Neuronal stem cell (in vitro differentiated cells): Measurements from ENCODE around the gene FCGR3A.
"Not testable (repeated sequence)": the region's sequence is repeated elsewhere in the genome, so short reads cannot be mapped to it uniquely, and the experiment has no call there.

ENCODE experiments used
- DNase-seq: peaks from one replicate; pipeline ENCODE4 v3.0.0-alpha.2; 2013; ENCODE audit warnings: low spot score
- H2AFZ ChIP-seq: one replicate; pipeline ENCODE4 v1.6.1; 2013; ENCODE audit warnings: mild to moderate bottlenecking, low read length, inconsistent platforms
- H2AK5ac ChIP-seq: 2 replicates; pipeline ENCODE4 v1.6.1; 2013; ENCODE audit warnings: low read depth, mild to moderate bottlenecking, inconsistent platforms, low read length, moderate library complexity, mixed read lengths
- H2BK120ac ChIP-seq: 2 replicates; pipeline ENCODE4 v1.6.1; 2013; ENCODE audit warnings: low read depth, mild to moderate bottlenecking, inconsistent platforms, low read length, moderate library complexity, mixed read lengths
- H2BK12ac ChIP-seq: one replicate; pipeline ENCODE4 v1.6.1; 2013; ENCODE audit warnings: low read length, inconsistent platforms
- H2BK15ac ChIP-seq: 2 replicates; pipeline ENCODE4 v1.6.1; 2013; ENCODE audit warnings: mild to moderate bottlenecking, low read length, inconsistent platforms, mixed read lengths
- H2BK5ac ChIP-seq: one replicate; pipeline ENCODE4 v1.6.1; 2013; ENCODE audit warnings: inconsistent platforms, mild to moderate bottlenecking, low read length, moderate library complexity
- H3K14ac ChIP-seq: one replicate; pipeline ENCODE4 v1.6.1; 2013; ENCODE audit warnings: low read length, inconsistent platforms
- H3K18ac ChIP-seq: 2 replicates; pipeline ENCODE4 v1.6.1; 2013; ENCODE audit warnings: low read length, inconsistent platforms
- H3K23ac ChIP-seq: 2 replicates; pipeline ENCODE4 v1.6.1; 2013; ENCODE audit warnings: low read depth, mild to moderate bottlenecking, mixed read lengths, low read length, inconsistent platforms; ENCODE audit not compliant: poor library complexity
- H3K27ac ChIP-seq: replicated peaks from 3 replicates; pipeline ENCODE4 v1.5.1; 2013; ENCODE audit warnings: low read length, inconsistent platforms
- H3K27me3 ChIP-seq, 3 experiments: 2 replicates each; pipeline ENCODE4 v1.6.1; 2013; ENCODE audit warnings: low read length in 3 of 3, mild to moderate bottlenecking in 2 of 3, inconsistent platforms in 1 of 3, low read depth in 1 of 3, mixed read lengths in 1 of 3, moderate library complexity in 1 of 3; ENCODE audit not compliant: control insufficient read depth in 3 of 3, insufficient read depth in 3 of 3
- H3K36me3 ChIP-seq, 2 donors: replicated peaks in 1 of 2; 2 replicates each; pipeline ENCODE4 v1.6.1; 2013; ENCODE audit warnings: low read length in 2 of 2; ENCODE audit not compliant: control insufficient read depth in 2 of 2, insufficient read depth in 2 of 2
- H3K4ac ChIP-seq: 2 replicates; pipeline ENCODE4 v1.6.1; 2013; ENCODE audit warnings: inconsistent platforms, mild to moderate bottlenecking, low read length, moderate library complexity
- H3K4me1 ChIP-seq, 2 donors: 1 replicate in 1 of 2; 2 replicates in 1 of 2; pipeline ENCODE4 v1.6.1; 2013; ENCODE audit warnings: low read length in 2 of 2, low read depth in 1 of 2; ENCODE audit not compliant: control insufficient read depth in 2 of 2, insufficient read depth in 1 of 2
- H3K4me2 ChIP-seq: one replicate; pipeline ENCODE4 v1.6.1; 2013; ENCODE audit warnings: mild to moderate bottlenecking, low read length, inconsistent platforms; ENCODE audit not compliant: insufficient read depth, poor library complexity, severe bottlenecking
- H3K4me3 ChIP-seq, 2 donors: 2 replicates each; pipeline ENCODE4 v1.5.1; 2013; ENCODE audit warnings: low read length in 2 of 2, mild to moderate bottlenecking in 2 of 2, inconsistent platforms in 1 of 2, moderate library complexity in 1 of 2
- H3K79me1 ChIP-seq: one replicate; pipeline ENCODE4 v1.6.1; 2013; ENCODE audit warnings: low read depth, mild to moderate bottlenecking, inconsistent platforms, low read length, moderate library complexity
- H3K9ac ChIP-seq: one replicate; pipeline ENCODE4 v1.6.1; 2013; ENCODE audit warnings: mild to moderate bottlenecking, low read depth, low read length, inconsistent platforms; ENCODE audit not compliant: poor library complexity
- H3K9me3 ChIP-seq, 2 donors: replicated peaks in 1 of 2; 2 replicates each; pipeline versions ENCODE3 to v1.6.1; 2013; ENCODE audit warnings: low read length in 2 of 2, mild to moderate bottlenecking in 2 of 2, inconsistent platforms in 1 of 2, low read depth in 1 of 2, mixed read lengths in 1 of 2, moderate library complexity in 1 of 2; ENCODE audit not compliant: control insufficient read depth in 2 of 2, insufficient read depth in 1 of 2
- H4K8ac ChIP-seq: one replicate; pipeline ENCODE4 v1.6.1; 2013; ENCODE audit warnings: low read depth, mild to moderate bottlenecking, inconsistent platforms, low read length, moderate library complexity
- H4K91ac ChIP-seq: one replicate; pipeline ENCODE4 v1.6.1; 2013; ENCODE audit warnings: low read length, low read depth, mild to moderate bottlenecking, inconsistent platforms; ENCODE audit not compliant: poor library complexity
- WGBS, 2 donors: extraction: QIAGEN DNeasy Blood & Tissue Kit; methylation state at CpG; one replicate each; pipeline ENCODE4 v1.1.7; 2013; ENCODE audit warnings: missing lambda C conversion rate in 2 of 2, mixed read lengths in 1 of 2; ENCODE audit not compliant: insufficient read length in 2 of 2, insufficient replicate concordance in 1 of 2; ENCODE audit errors: extremely low coverage in 2 of 2; 5-methylcytosine and 5-hydroxymethylcytosine counted together

The FCGR3A gene

DNA sequence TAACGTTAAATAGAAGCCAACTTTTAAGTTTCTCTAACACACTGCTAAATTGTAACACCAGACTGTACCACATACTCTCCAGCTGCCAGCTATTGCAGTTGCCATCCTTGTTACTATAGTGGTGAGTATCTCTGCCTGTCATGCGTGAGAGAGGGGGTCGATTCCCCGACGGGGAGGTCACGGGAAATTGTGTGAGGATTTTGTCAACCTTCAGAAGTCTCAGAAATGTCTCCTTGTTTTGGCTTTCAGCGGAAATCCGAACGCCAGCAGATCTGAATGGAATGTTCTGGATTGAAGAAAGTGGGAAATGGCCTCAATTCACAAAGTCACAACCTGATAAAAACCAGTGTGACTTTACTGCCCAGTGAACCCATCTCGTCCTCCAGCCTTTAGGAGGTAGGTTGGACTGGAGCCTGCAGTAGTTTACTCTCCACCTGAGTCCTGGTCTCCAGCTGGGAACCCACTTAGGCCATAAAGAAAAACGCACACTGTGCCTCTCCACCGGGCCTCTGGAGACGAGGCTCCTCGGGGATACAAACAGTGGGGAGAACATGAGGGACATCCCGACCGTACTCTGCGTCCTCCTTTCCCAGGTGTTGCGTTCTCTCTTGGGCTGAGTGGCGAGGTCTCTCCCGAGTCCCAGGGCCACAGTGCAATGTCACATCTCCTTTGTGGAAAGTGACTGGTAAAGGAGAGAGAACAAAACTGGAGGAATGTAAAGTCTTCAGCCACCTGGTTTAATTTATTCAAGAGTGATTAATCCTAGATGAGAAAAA lies 26.4 kb downstream of the FCGR3A start:
- DNase-seq, H3K4ac ChIP-seq, H2BK120ac ChIP-seq, H3K14ac ChIP-seq, H3K18ac ChIP-seq, H3K4me1 ChIP-seq, H3K9ac ChIP-seq, H2AFZ ChIP-seq, H3K4me2 ChIP-seq, H3K4me3 ChIP-seq, H3K9me3 ChIP-seq, H2AK5ac ChIP-seq, H3K36me3 ChIP-seq, H3K79me1 ChIP-seq, H4K91ac ChIP-seq, H4K8ac ChIP-seq, H3K23ac ChIP-seq, H2BK12ac ChIP-seq, H2BK15ac ChIP-seq, H2BK5ac ChIP-seq, H3K27ac ChIP-seq: not testable (repeated sequence)
- peaks cover 0 to 18% (median 8%) of the 10 kb centered on the region in 3 experiments for H3K27me3 ChIP-seq
- no CpG with 5 or more reads among the region's 20 CpGs for WGBS, 2 donors

- H3K14ac ChIP-seq, H3K27ac ChIP-seq, H3K18ac ChIP-seq, H3K4ac ChIP-seq, H3K23ac ChIP-seq, H3K9ac ChIP-seq, H2BK12ac ChIP-seq, H2BK120ac ChIP-seq, H2BK15ac ChIP-seq, H3K36me3 ChIP-seq, H3K9me3 ChIP-seq, H3K4me1 ChIP-seq, H2AFZ ChIP-seq, H3K4me3 ChIP-seq, H3K27me3 ChIP-seq, H4K91ac ChIP-seq, H3K4me2 ChIP-seq, H3K79me1 ChIP-seq, H2BK5ac ChIP-seq, H4K8ac ChIP-seq, DNase-seq, H2AK5ac ChIP-seq: not testable (repeated sequence)
- no CpG with 5 or more reads among the region's 1 CpG for WGBS, 2 donors
Measured at GRCh38 chr1:161513953-161514352, 35.7 kb downstream of the FCGR3A start.

- H3K27ac ChIP-seq, result not testable (repeated sequence)
- no CpG with 5 or more reads among the region's 1 CpG for WGBS, 2 donors
Measured at GRCh38 chr1:161513448-161513780, 36.2 kb downstream of the FCGR3A start.

DNA sequence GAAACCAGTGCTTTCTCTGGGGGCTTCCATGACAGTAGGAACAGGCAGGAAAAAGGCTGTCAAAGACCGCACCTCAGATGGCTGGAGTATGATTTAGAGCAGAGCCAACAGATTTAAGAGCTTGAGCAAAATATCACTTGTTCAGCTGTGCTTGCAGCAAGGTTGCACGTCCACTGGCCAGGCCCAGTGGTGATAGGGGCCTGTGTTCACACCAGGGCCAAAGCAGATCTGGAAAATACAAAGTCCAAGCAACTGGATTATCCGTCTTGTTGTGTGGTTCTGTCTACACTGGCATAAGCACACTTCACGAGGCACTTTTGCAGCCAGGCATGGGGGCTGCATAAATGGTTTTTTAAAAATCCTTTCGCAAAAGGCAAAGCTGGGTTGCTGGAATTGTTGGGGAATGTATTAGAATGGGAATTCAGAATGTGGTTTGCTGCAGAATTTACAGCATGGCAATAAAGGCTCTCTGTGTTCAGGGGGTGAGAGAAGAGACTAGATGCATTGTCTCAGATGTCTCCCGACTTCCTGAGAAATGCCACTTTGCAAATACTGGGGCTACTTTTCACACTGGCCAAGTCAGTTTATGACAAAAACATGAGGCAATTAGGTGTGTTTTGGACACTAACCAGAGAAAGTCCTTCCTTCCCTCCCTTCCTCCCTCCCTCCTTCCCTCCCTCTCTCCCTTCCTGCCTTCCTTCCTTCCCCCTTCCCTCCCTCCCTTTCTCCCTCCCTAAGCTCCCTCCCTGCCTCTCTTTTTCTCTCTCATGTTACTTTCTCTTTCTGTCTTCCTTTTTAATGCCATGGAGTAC lies 36.8 kb downstream of the FCGR3A start:
- H3K9me3 ChIP-seq, H3K27ac ChIP-seq, H3K23ac ChIP-seq: not testable (repeated sequence)

More at GRCh38 chr1:161513448-161513780, 36.2 kb downstream of the FCGR3A start:
- not testable (repeated sequence) for H3K27me3 ChIP-seq, H3K4ac ChIP-seq, H2AFZ ChIP-seq, H2AK5ac ChIP-seq, H3K4me1 ChIP-seq, H3K9ac ChIP-seq, DNase-seq, H3K79me1 ChIP-seq, H3K4me2 ChIP-seq, H3K23ac ChIP-seq, H4K8ac ChIP-seq, H3K9me3 ChIP-seq, H4K91ac ChIP-seq, H3K18ac ChIP-seq, H3K4me3 ChIP-seq, H2BK5ac ChIP-seq, H2BK15ac ChIP-seq, H2BK120ac ChIP-seq, H3K36me3 ChIP-seq, H3K14ac ChIP-seq, H2BK12ac ChIP-seq

More for the DNA sequence above, 36.8 kb downstream of the FCGR3A start:
- H3K4me3 ChIP-seq, H2AFZ ChIP-seq, H3K18ac ChIP-seq, H3K4me1 ChIP-seq, H3K4me2 ChIP-seq, H3K4ac ChIP-seq, H4K91ac ChIP-seq, H2BK12ac ChIP-seq, H4K8ac ChIP-seq, H3K27me3 ChIP-seq, H3K14ac ChIP-seq, H2BK15ac ChIP-seq, H3K79me1 ChIP-seq, H3K36me3 ChIP-seq, H2AK5ac ChIP-seq, H2BK120ac ChIP-seq, H2BK5ac ChIP-seq, H3K9ac ChIP-seq, DNase-seq: not testable (repeated sequence)
- no CpG with 5 or more reads among the region's 6 CpGs for WGBS, 2 donors
